ENCODE data around the gene MPND.

DNA sequence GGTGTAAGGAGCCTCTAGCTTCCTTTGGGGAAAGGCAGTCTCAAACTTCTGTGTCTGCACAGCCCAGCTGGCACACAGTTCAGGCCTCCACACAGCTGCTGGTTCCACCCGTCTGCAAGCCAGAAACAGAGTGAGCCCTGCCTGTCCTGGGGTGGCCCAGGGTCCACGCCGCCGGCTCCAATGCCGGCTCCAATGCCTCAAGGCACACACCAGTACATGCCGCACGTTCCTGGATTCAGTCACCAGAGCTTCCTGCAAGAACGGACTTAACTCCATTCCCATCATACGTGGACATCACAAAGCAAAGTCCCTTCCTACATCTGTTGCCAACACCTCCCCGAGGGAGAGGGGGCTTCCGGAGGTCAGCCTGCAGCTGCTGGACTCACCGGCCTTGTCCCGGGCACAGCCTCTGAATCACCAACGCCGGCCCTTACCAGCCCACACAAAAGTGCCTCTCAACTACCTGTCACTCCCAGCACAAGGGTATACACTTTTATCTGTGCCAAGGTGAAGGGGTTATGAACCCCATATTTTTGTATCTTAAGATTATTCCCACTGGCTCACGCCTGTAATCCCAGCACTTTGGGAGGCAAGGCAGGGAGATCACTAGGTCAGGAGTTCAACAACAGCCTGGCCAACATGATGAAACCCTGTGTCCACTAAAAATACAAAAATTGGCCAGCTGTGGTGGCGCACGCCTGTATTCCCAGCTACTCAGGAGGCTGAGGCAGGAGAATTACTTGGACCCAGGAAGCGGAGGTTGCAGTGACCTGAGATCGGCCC lies 48.5 kb downstream of the MPND start:
- TF ChIP-seq, protein P1, sequence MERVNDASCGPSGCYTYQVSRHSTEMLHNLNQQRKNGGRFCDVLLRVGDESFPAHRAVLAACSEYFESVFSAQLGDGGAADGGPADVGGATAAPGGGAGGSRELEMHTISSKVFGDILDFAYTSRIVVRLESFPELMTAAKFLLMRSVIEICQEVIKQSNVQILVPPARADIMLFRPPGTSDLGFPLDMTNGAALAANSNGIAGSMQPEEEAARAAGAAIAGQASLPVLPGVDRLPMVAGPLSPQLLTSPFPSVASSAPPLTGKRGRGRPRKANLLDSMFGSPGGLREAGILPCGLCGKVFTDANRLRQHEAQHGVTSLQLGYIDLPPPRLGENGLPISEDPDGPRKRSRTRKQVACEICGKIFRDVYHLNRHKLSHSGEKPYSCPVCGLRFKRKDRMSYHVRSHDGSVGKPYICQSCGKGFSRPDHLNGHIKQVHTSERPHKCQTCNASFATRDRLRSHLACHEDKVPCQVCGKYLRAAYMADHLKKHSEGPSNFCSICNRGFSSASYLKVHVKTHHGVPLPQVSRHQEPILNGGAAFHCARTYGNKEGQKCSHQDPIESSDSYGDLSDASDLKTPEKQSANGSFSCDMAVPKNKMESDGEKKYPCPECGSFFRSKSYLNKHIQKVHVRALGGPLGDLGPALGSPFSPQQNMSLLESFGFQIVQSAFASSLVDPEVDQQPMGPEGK (CRISPR knock-in tag; IDR thresholded peaks at IDR 0.05; ENCODE audit: borderline replicate concordance), result no peak
- no peak for TF ChIP-seq ZNF565 (CRISPR knock-in tag; conservative IDR thresholded peaks at IDR 0.05; ENCODE audit: low read depth)
- no peak for TF ChIP-seq RARB (CRISPR knock-in tag; IDR thresholded peaks at IDR 0.05)
- TF ChIP-seq TCF4 (CRISPR knock-in tag; IDR thresholded peaks at IDR 0.05; ENCODE audit: borderline replicate concordance), result no peak
